Mucosa of rectum (tissue), 2 donors: ENCODE data around the gene GFRA3.
"Not testable (repeated sequence)": the region's sequence is repeated elsewhere in the genome, so short reads cannot be mapped to it uniquely, and the experiment has no call there.

Experiments
- H3K27ac ChIP-seq, 2 donors: one replicate each; pipeline ENCODE4 v1.7.0; 2013; ENCODE audit warnings: inconsistent platforms in 2 of 2, low read depth in 2 of 2, low read length in 2 of 2
- H3K27me3 ChIP-seq, 2 donors: one replicate each; pipeline ENCODE4 v1.7.0; 2013; ENCODE audit warnings: low read length in 2 of 2; ENCODE audit not compliant: control insufficient read depth in 2 of 2, insufficient read depth in 2 of 2
- H3K36me3 ChIP-seq, 2 donors: one replicate each; pipeline ENCODE4 v1.7.0; 2013; ENCODE audit warnings: low read length in 2 of 2; ENCODE audit not compliant: control insufficient read depth in 2 of 2, insufficient read depth in 2 of 2
- H3K4me1 ChIP-seq, 2 donors: one replicate each; pipeline ENCODE4 v1.7.0; 2013; ENCODE audit warnings: low read length in 2 of 2, mild to moderate bottlenecking in 1 of 2; ENCODE audit not compliant: control insufficient read depth in 2 of 2, insufficient read depth in 2 of 2
- H3K4me3 ChIP-seq, 2 donors: one replicate each; pipeline ENCODE4 v1.7.0; 2013; ENCODE audit warnings: low read length in 2 of 2
- H3K9ac ChIP-seq, 2 donors: one replicate each; pipeline ENCODE4 v1.7.0; 2013; ENCODE audit warnings: low read length in 2 of 2, low read depth in 1 of 2, mild to moderate bottlenecking in 1 of 2
- H3K9me3 ChIP-seq, 2 donors: one replicate each; pipeline ENCODE4 v1.7.0; 2013; ENCODE audit warnings: low read length in 2 of 2; ENCODE audit not compliant: control insufficient read depth in 2 of 2
- donor health status: healthy.
- donor health status: Normal muscosa, but diverticular disease.

GFRA3 gene

GRCh38 chr5:138274189-138274853 is at the start of gene GFRA3:
GFRA3 (minus strand) TSS chr5:138274621; CDS start chr5:138274424, 197 bp downstream.
- peaks cover 3% of the 10 kb centered on the region in 2 donors for H3K4me1 ChIP-seq
- no peaks in the 10 kb centered on the region for H3K36me3 ChIP-seq
- no peak within 1 kb of the TSS for H3K27ac ChIP-seq
- no peaks in the 10 kb centered on the region for H3K9me3 ChIP-seq
- H3K9ac ChIP-seq = no peak within 1 kb of the TSS
- H3K4me3 ChIP-seq = peak within 1 kb of the TSS in 1 of 2 donors; percentile 43
- peaks cover 7 to 14% of the 10 kb centered on the region in 2 donors for H3K27me3 ChIP-seq

- H3K36me3 ChIP-seq, H3K27ac ChIP-seq, H3K4me1 ChIP-seq, H3K27me3 ChIP-seq, H3K9me3 ChIP-seq, H3K9ac ChIP-seq, H3K4me3 ChIP-seq: not testable (repeated sequence)
Measured at GRCh38 chr5:138318211-138318610, 43.8 kb upstream of the GFRA3 start.

- Histone ChIP-seq H3K27me3 (no peaks in the 10 kb centered on the region), H3K36me3 (no peaks in the 10 kb centered on the region), H3K9ac (no peak overlapping the region), H3K4me3 (no peak overlapping the region), H3K27ac (no peak overlapping the region), H3K4me1 (no peaks in the 10 kb centered on the region), H3K9me3 (no peaks in the 10 kb centered on the region)
Measured at GRCh38 chr5:138316355-138316754, 41.9 kb upstream of the GFRA3 start.

- no peak overlapping the region for H3K27ac ChIP-seq
Measured at GRCh38 chr5:138315751-138316278, 41.4 kb upstream of the GFRA3 start.

GRCh38 chr5:138305797-138306196 is 31.4 kb upstream of the GFRA3 start:
- Histone ChIP-seq H3K27me3 (no peaks in the 10 kb centered on the region), H3K9me3 (no peaks in the 10 kb centered on the region), H3K4me1 (no peaks in the 10 kb centered on the region), H3K9ac (no peak overlapping the region), H3K36me3 (no peaks in the 10 kb centered on the region), H3K27ac (no peak overlapping the region), H3K4me3 (no peak overlapping the region)

More at GRCh38 chr5:138315751-138316278, 41.4 kb upstream of the GFRA3 start:
- H3K27me3 ChIP-seq = no peaks in the 10 kb centered on the region
- H3K4me1 ChIP-seq = no peaks in the 10 kb centered on the region
- no peaks in the 10 kb centered on the region for H3K36me3 ChIP-seq
- no peak overlapping the region for H3K9ac ChIP-seq
- no peak overlapping the region for H3K4me3 ChIP-seq
- no peaks in the 10 kb centered on the region for H3K9me3 ChIP-seq

GRCh38 chr5:138303372-138303771 is 29.0 kb upstream of the GFRA3 start:
- H3K4me1 ChIP-seq = no peaks in the 10 kb centered on the region

GRCh38 chr5:138289296-138289695 is 14.9 kb upstream of the GFRA3 start:
- Histone ChIP-seq H3K9ac (no peak overlapping the region), H3K9me3 (no peaks in the 10 kb centered on the region)

More at GRCh38 chr5:138303372-138303771, 29.0 kb upstream of the GFRA3 start:
- no peak overlapping the region for H3K27ac ChIP-seq
- no peaks in the 10 kb centered on the region for H3K36me3 ChIP-seq
- H3K9me3 ChIP-seq = no peaks in the 10 kb centered on the region
- no peak overlapping the region for H3K4me3 ChIP-seq
- no peak overlapping the region for H3K9ac ChIP-seq
- H3K27me3 ChIP-seq = no peaks in the 10 kb centered on the region

GRCh38 chr5:138287246-138287645 is 12.8 kb upstream of the GFRA3 start:
- H3K27me3 ChIP-seq = no peaks in the 10 kb centered on the region
- H3K9me3 ChIP-seq = no peaks in the 10 kb centered on the region
- no peaks in the 10 kb centered on the region for H3K4me1 ChIP-seq
- no peaks in the 10 kb centered on the region for H3K36me3 ChIP-seq
- H3K4me3 ChIP-seq = no peak overlapping the region
- no peak overlapping the region for H3K27ac ChIP-seq
- no peak overlapping the region for H3K9ac ChIP-seq

More at GRCh38 chr5:138289296-138289695, 14.9 kb upstream of the GFRA3 start:
- H3K4me1 ChIP-seq = no peaks in the 10 kb centered on the region
- H3K4me3 ChIP-seq = no peak overlapping the region
- no peaks in the 10 kb centered on the region for H3K36me3 ChIP-seq
- H3K27me3 ChIP-seq = no peaks in the 10 kb centered on the region
- H3K27ac ChIP-seq = no peak overlapping the region

GRCh38 chr5:138282920-138283742 is 8.7 kb upstream of the GFRA3 start:
- H3K27ac ChIP-seq = no peak overlapping the region
- H3K9ac ChIP-seq = no peak overlapping the region
- no peaks in the 10 kb centered on the region for H3K27me3 ChIP-seq
- no peak overlapping the region for H3K4me3 ChIP-seq
- H3K36me3 ChIP-seq = no peaks in the 10 kb centered on the region
- H3K9me3 ChIP-seq = no peaks in the 10 kb centered on the region
- H3K4me1 ChIP-seq = no peaks in the 10 kb centered on the region

- H3K36me3 ChIP-seq = no peaks in the 10 kb centered on the region
- no peak overlapping the region for H3K27ac ChIP-seq
- no peak overlapping the region for H3K9ac ChIP-seq
- H3K4me3 ChIP-seq = no peak overlapping the region
- no peaks in the 10 kb centered on the region for H3K4me1 ChIP-seq
- H3K27me3 ChIP-seq = no peaks in the 10 kb centered on the region
- no peaks in the 10 kb centered on the region for H3K9me3 ChIP-seq
Measured at GRCh38 chr5:138280915-138281314, 6.5 kb upstream of the GFRA3 start.
